ENCODE results near the gene CPPED1.

GRCh38 chr16:12643034-12643455 lies 160.6 kb downstream of the CPPED1 start:
- no peak for TF ChIP-seq EP300 (IDR thresholded peaks at IDR 0.05)
- TF ChIP-seq, protein P1, sequence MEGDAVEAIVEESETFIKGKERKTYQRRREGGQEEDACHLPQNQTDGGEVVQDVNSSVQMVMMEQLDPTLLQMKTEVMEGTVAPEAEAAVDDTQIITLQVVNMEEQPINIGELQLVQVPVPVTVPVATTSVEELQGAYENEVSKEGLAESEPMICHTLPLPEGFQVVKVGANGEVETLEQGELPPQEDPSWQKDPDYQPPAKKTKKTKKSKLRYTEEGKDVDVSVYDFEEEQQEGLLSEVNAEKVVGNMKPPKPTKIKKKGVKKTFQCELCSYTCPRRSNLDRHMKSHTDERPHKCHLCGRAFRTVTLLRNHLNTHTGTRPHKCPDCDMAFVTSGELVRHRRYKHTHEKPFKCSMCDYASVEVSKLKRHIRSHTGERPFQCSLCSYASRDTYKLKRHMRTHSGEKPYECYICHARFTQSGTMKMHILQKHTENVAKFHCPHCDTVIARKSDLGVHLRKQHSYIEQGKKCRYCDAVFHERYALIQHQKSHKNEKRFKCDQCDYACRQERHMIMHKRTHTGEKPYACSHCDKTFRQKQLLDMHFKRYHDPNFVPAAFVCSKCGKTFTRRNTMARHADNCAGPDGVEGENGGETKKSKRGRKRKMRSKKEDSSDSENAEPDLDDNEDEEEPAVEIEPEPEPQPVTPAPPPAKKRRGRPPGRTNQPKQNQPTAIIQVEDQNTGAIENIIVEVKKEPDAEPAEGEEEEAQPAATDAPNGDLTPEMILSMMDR (IDR thresholded peaks at IDR 0.05), result no peak

Data from tibial nerve (tissue), 4 donors.